Right forelimb (tissue), 1 donor: ENCODE data around the gene DDO.

Experiments
- DNase-seq: peaks from one replicate; pipeline ENCODE4 v3.0.0-alpha.2; 2018

The DDO gene

DNA sequence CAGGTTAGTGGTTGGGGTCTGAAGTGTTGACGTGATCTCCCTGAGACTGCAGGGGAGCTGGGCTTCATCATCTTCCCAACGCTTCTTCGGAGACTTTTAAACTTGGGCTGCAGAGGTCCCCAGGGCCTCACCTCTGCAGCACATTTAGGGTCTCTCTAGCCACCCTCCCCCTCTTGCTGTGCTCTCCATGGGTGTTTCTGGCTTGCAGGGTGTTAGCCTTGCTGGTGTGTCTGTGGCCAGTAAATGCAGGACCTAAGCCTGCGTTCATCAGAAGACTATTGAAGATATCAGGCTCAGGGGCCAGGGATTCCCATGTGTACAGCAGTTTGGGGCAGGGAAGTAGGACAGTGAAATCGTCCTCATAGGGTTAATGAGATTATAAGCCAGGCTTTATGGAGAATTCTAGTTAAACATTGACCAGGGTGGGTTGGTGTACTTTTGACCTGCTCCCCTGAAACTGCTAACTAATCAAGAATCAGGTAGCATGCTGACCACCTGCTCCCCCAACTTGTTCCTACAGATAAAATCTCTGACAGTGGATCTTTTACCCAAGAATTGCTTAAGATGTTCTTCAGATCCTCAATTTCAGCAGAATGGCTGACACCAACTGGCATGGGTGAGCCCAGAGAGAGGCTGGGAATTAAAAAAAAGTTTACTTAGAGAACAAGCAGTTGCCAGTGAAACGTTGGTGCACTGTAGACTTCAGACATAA lies 3.8 kb upstream of the DDO start:
- DNase-seq, result no peak

GRCh38 chr6:110418594-110418993 lies 3.2 kb upstream of the DDO start:
- no peak for DNase-seq

GRCh38 chr6:110414669-110415068 lies 706 bp downstream of the DDO start:
- no peak for DNase-seq

- DNase-seq, result no peak
These were observed 3.0 kb downstream of the DDO start for GRCh38 chr6:110412360-110412759.

- DNase-seq, result no peak
These were observed 4.9 kb downstream of the DDO start for GRCh38 chr6:110410511-110410910.

GRCh38 chr6:110409794-110410193 lies 5.6 kb downstream of the DDO start:
- DNase-seq, result no peak

DNA sequence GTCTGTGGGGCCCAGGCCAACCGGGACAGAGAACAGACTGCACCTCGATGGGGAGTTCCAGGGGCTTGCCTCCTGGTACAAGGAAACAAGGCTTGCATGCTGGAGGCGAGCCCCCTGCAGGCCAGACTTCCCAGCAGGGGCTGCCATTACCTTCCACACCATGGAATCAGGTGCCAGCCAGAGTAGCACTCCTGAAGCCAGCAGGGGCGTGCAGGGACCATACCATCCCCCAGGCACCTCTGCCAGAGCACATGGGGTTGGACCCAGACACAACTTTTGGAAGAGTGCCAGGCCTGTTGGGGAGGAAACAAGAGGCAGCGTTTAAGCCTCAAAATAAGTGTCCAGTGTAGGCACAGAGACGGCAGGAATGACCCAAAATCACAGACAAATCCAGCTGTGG lies 6.5 kb downstream of the DDO start:
- no peak for DNase-seq

DNA sequence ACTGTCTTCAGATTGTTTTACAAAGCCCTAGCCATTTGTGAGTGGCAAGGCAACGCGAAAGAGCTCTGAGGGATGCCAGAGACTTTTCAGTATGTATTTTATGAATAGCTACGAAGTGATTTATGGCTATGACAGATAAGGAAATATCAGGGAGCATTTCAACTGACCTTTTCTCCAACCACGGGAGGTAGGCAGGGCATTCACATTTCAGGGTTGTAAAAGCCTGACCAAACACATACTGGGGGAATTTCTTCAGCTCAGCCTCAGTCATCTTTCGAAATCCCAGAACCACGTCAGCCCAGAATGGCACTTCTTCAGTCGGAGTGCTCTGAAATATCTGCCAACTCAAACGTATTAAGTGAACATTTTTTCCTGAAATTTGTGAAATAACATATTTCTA lies 10.8 kb downstream of the DDO start:
- no peak for DNase-seq

GRCh38 chr6:110401585-110402176 lies 13.7 kb downstream of the DDO start:
- DNase-seq, result no peak

DNA sequence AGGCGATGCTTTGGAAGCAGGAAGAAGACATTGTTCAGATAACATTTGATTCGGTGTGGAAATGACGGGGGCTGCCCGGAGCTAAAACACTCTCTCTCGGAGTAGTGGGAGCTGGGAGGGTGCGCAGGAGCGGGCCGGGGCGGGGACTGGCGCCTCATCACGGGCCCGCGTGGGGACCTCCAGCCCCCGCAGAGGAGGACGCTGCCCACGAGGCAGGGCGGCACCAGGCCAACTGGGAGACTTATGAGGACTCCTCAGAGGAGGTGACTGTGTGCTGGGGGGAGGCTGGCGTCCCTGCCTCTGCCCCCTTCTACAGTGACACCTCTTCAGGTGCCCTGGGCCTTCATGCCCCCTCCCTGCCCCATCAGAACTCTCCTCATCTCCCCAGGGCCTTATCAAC lies 15.2 kb downstream of the DDO start:
- no peak for DNase-seq

DNA sequence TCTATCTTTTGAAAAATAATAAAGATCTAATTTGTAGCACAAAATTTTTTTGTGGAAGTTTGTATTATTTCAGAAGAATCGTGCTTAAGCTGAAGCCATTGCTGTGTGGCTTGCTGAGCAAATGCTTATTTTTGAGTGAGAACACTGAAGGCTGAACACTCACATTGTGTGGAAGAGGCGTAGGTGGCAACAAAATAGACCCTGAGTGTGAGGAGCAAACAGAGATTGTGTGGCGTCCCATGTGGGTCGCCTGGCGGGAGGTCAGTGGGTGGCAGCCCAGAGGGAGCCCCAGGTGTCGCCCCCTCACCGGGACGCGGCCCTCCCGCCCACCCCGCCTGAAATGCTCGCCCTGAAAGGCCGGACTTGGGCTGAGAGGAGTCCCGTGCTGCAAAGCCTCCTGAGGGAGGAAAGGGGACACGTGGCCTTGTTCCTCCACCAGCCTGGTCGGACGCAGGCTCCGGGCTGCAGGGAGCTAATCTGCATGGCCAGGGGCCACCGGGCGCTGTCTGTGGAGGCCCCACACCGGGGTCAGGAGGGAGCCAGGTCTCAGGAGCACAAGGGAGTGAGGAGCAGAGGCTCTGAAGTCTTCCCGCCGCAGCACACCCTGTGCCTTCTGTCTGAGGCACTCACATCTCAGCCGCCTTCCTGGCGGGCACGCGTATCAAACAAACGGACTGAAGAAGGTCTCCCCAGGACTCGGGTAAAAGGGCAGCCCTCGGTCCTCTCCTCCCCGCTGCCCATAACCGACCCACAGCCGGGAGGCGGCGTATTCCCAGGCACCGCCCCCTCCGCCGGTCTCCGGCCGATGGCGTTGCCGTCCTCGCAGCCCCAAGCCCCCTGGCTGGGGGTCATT lies 15.9 kb downstream of the DDO start:
- DNase-seq, result peak; percentile 45

DNA sequence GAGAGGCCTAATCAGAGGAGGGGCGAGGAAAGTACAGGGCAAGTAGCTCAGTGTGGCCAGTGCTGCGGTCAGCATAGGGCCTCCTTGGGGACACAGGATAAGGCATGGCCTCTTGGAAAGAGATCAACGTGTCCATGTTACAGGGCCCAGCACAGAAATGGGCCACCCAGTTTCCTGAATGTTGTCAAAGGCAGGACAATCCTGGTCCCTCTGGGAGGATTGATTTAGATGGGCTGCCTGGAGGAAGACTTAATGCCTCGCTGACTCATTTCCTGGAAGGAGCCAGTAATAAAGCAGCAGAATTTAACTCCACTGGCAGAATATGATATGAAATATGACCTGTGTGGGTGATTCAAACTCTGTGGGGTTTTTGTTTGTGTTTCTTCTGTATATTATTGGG lies 16.6 kb downstream of the DDO start:
- no peak for DNase-seq

- DNase-seq, result no peak
These were observed 20.2 kb downstream of the DDO start for GRCh38 chr6:110395221-110395620.

DNA sequence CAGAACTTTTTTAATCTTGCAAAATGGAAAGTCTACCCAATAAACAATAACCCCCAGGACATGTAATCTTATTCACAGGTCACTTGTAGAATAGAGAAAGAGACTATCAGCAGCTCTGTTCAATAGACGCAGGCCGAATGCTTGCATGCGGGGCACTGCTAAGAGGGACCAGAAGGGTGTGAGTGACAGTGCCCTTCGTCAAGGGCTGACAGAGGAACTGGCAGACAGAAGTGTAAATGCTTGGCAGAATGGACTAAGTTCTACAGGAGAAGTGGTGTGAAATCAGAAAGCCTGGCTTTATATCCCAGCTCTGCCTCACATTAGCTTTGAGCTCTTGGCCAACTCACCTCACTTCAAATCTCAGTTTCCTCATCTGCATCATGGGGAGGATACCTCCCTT lies 21.0 kb downstream of the DDO start:
- DNase-seq, result no peak

DNA sequence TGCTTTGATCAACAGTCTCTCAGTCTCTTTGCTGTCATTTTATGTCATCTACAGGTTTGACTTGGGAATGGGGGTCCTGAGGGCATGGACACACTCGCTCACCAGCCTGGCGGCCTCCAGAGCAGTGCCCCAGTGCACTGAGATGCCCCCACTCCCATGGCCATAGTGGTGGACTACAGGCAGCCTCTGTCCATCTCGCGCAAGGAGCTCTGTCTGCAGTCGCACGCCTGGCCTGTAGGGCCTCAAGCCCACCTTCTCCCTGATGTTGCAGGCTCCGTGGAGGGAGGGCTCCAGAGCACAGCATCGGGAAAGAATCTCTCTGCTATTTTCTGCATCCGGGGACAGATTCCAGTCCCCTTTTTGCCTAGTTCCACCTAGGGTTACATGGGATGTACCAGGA lies 22.6 kb downstream of the DDO start:
- no peak for DNase-seq

GRCh38 chr6:110390404-110390803 lies 25.0 kb downstream of the DDO start:
- DNase-seq, result no peak

- DNase-seq, result no peak
These were observed 25.5 kb downstream of the DDO start for GRCh38 chr6:110389689-110390382.

DNA sequence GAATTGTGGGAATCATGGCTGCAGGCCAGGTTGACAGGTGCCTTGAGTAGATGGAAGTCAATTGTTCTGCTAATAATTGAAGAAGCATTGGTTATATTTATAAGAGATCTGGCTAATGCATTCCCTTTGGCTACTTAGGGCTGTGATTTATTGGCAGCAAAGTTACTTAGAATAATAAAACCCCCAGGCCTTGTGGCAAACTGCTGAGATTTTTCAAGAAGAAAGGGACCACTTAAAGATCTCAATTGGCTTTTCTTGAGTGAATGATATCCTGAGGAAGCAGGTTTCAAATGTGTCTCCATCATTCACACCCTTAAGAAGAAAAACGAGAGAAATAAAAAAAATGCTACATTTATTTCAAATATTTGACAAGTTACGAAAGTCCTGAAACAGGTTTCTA lies 27.4 kb downstream of the DDO start:
- DNase-seq, result no peak

- DNase-seq, result no peak
These were observed 29.9 kb downstream of the DDO start for GRCh38 chr6:110385458-110385863.

DNA sequence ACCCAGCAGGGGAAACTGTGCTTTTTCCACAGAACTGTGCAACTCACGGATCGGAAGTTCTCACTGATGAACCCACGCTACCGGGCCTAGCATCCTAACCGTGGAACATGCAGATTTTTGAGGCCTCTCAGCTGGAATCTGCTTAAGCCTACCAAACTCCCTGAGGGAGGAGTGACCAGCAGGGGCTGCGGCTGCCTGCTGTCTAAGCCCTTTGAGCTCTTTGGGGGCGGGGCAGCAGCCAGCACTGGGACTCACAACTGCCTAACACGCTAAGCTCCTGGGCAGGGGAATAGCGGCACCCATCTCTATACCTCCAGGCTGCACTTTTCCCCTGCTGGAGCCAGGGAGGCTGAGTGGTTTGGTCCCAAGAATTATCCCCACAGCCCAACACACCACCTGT lies 36.8 kb downstream of the DDO start:
- DNase-seq, result no peak

DNA sequence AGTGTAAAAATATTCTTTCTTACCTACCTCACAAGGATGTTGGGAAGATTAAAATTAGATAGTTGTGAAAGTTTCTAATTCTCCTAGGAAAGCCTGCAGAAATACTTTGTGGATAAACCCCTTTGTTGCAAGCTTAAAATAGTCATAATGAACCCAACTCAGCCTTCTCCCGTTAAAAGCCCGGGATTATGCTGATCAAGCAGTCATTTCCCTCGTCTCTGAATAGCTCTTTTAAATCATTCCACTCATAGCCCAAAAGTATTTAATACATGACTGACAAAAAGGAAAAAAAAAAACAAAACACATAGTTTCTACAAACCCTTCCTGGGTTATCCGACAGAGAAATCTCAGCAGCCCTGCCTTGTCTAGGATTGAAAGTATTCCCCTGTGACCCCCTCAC lies 46.3 kb downstream of the DDO start:
- no peak for DNase-seq

DNA sequence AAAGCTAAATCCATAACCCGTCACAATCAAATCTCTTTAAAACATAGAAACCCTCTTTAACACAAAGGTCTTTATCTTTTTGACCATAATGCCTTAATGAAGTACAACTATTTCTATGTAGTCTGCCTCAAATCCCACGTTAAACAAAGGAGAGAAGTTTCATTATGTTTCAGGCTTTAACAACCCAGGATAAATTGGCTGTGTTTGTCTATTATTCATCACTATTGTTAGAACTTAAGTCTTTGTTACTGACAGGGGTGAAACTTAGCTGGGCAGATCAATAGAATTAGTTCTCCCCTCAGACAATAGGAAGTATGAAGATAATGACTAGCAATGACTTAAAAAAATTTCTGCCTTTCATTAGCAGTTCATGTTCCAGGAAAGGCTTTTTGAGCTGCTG lies 47.1 kb downstream of the DDO start:
- no peak for DNase-seq

DNA sequence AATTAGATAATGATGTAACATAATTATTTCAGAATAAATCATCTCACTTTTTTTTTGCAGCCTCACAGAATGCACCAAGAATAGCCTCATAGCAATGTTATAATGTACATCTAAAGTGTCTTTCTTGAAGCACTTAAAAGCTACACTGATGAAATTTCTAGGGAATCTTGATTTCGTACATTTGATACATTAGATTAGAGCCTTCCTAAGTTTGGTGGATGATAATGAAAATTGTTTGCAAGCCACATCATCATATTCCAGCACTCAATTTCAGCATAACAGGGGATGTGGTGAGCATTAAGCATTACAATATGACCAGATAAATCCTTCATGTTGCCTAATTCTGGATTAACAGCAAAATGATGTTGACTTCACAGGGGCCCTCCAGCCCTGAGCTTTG lies 47.5 kb downstream of the DDO start:
- no peak for DNase-seq

- DNase-seq, result no peak
These were observed 48.4 kb downstream of the DDO start for GRCh38 chr6:110366975-110367374.
